HCT116 (cell line): ENCODE measurements around the gene USP3.

Experiments used
- EZH2 ChIP-seq: fragments of 200-600 bp; sonication (generic); IDR thresholded peaks from 2 replicates; pipeline ENCODE4 v1.6.1; 2017; ENCODE audit warnings: antibody characterized with exemption, mixed run types
- EZH2phosphoT487 ChIP-seq: fragments of 200-600 bp; IDR thresholded peaks from 2 replicates; pipeline ENCODE4 v1.6.1; 2018; ENCODE audit warnings: antibody characterized with exemption, borderline replicate concordance
- POLR2A ChIP-seq: IDR thresholded peaks from 2 replicates; pipeline ENCODE4 v1.7.0; 2011; ENCODE audit warnings: borderline replicate concordance; ENCODE audit not compliant: insufficient read depth, insufficient read length; ENCODE audit errors: extremely low read depth
- POLR2AphosphoS5 ChIP-seq: IDR thresholded peaks from 2 replicates; pipeline ENCODE4 v1.6.1; 2011; ENCODE audit warnings: mild to moderate bottlenecking, low read depth, low read length, moderate library complexity
- RAD21 ChIP-seq: IDR thresholded peaks from 2 replicates; pipeline ENCODE4 v1.6.1; 2012; ENCODE audit warnings: low read depth, mild to moderate bottlenecking
- SP1 ChIP-seq: IDR thresholded peaks from 2 replicates; pipeline ENCODE4 v1.6.1; 2012; ENCODE audit warnings: low read depth
- YY1 ChIP-seq: IDR thresholded peaks from 2 replicates; pipeline ENCODE4 v1.6.1; 2011; ENCODE audit warnings: low read length, low read depth, moderate library complexity, mild to moderate bottlenecking; ENCODE audit not compliant: insufficient replicate concordance; ENCODE audit errors: extremely low read depth
- ZNF274 ChIP-seq: fragments of 200-500 bp; sonication (Bioruptor generic); IDR thresholded peaks from 2 replicates; pipeline ENCODE4 v1.6.1; 2014; ENCODE audit warnings: mild to moderate bottlenecking, low read depth, low read length, inconsistent platforms
- TF ChIP-seq, protein P1 (sequence below), 3 experiments: fragments of 200-600 bp in 1 of 3; sonication (generic) in 1 of 3; IDR thresholded peaks in 2 of 3; conservative IDR thresholded peaks in 1 of 3; 2 replicates each; pipeline ENCODE4 v1.5.1; 2012 to 2017; ENCODE audit warnings: low read depth in 2 of 3, low read length in 2 of 3, antibody characterized with exemption in 1 of 3, borderline replicate concordance in 1 of 3, control low read depth in 1 of 3, mild to moderate bottlenecking in 1 of 3, mixed read lengths in 1 of 3, mixed run types in 1 of 3, moderate library complexity in 1 of 3; ENCODE audit not compliant: insufficient read depth in 1 of 3
- TF ChIP-seq, protein P2 (sequence below): IDR thresholded peaks from 2 replicates; pipeline ENCODE4 v1.6.1; 2012
- TF ChIP-seq, protein P3 (sequence below): IDR thresholded peaks from 2 replicates; pipeline ENCODE4 v1.6.1; 2012; ENCODE audit warnings: low read depth

DNA sequence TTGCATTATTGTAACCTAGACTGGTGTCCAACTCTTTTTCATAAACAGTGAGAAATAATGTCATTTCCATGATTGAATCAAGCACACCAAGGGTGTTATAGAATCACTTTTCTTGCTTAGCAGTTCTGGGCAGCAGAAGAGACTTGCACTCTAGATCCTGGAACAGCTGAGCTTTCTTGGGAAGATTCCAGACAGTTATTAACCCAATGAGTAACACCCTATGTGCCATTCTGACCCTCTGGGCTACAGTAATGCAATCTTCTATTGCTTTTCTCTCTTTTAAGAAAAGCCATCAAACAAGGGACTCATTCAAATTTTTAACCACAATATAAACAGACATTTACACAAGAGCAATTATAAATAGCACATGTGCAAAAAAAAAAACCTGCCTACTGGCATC lies 39.3 kb upstream of the USP3 start:
- TF ChIP-seq EZH2phosphoT487 (no peak), EZH2 (no peak), POLR2AphosphoS5 (no peak), YY1 (no peak), RAD21 (no peak), ZNF274 (no peak), POLR2A (no peak), SP1 (no peak)
- TF ChIP-seq, protein P1, sequence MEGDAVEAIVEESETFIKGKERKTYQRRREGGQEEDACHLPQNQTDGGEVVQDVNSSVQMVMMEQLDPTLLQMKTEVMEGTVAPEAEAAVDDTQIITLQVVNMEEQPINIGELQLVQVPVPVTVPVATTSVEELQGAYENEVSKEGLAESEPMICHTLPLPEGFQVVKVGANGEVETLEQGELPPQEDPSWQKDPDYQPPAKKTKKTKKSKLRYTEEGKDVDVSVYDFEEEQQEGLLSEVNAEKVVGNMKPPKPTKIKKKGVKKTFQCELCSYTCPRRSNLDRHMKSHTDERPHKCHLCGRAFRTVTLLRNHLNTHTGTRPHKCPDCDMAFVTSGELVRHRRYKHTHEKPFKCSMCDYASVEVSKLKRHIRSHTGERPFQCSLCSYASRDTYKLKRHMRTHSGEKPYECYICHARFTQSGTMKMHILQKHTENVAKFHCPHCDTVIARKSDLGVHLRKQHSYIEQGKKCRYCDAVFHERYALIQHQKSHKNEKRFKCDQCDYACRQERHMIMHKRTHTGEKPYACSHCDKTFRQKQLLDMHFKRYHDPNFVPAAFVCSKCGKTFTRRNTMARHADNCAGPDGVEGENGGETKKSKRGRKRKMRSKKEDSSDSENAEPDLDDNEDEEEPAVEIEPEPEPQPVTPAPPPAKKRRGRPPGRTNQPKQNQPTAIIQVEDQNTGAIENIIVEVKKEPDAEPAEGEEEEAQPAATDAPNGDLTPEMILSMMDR (IDR thresholded peaks at IDR 0.05 in 2 of 3, conservative IDR thresholded peaks at IDR 0.05 in 1 of 3; ENCODE audit: borderline replicate concordance in 1 of 3, insufficient read depth in 1 of 3, low read depth in 2 of 3, low read length in 2 of 3) = no peak
- TF ChIP-seq, protein P2, sequence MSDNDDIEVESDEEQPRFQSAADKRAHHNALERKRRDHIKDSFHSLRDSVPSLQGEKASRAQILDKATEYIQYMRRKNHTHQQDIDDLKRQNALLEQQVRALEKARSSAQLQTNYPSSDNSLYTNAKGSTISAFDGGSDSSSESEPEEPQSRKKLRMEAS = no peak
- TF ChIP-seq, protein P3, sequence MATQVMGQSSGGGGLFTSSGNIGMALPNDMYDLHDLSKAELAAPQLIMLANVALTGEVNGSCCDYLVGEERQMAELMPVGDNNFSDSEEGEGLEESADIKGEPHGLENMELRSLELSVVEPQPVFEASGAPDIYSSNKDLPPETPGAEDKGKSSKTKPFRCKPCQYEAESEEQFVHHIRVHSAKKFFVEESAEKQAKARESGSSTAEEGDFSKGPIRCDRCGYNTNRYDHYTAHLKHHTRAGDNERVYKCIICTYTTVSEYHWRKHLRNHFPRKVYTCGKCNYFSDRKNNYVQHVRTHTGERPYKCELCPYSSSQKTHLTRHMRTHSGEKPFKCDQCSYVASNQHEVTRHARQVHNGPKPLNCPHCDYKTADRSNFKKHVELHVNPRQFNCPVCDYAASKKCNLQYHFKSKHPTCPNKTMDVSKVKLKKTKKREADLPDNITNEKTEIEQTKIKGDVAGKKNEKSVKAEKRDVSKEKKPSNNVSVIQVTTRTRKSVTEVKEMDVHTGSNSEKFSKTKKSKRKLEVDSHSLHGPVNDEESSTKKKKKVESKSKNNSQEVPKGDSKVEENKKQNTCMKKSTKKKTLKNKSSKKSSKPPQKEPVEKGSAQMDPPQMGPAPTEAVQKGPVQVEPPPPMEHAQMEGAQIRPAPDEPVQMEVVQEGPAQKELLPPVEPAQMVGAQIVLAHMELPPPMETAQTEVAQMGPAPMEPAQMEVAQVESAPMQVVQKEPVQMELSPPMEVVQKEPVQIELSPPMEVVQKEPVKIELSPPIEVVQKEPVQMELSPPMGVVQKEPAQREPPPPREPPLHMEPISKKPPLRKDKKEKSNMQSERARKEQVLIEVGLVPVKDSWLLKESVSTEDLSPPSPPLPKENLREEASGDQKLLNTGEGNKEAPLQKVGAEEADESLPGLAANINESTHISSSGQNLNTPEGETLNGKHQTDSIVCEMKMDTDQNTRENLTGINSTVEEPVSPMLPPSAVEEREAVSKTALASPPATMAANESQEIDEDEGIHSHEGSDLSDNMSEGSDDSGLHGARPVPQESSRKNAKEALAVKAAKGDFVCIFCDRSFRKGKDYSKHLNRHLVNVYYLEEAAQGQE = no peak
